Suprapubic skin (tissue), 4 donors: ENCODE data around the gene POLR3E. TPM values are rescaled to one million over a fixed set of nuclear protein-coding genes. Genes with fewer than 3 reads are reported as not detected.

Experiments used
- DNase-seq, 2 donors: peaks; one replicate each; pipeline ENCODE4 v3.0.0-alpha.2; 2019; ENCODE audit warnings: low spot score in 2 of 2
- H3K27ac ChIP-seq: fragments of 200-600 bp; sonication (generic); one replicate; pipeline ENCODE4 v1.5.1; 2019
- H3K27me3 ChIP-seq: fragments of 200-600 bp; sonication (generic); one replicate; pipeline ENCODE4 v1.5.1; 2019
- H3K36me3 ChIP-seq: fragments of 200-600 bp; sonication (generic); one replicate; pipeline ENCODE4 v1.5.1; 2019
- H3K4me1 ChIP-seq: fragments of 200-600 bp; sonication (generic); one replicate; pipeline ENCODE4 v1.5.1; 2019
- H3K4me3 ChIP-seq: fragments of 200-600 bp; sonication (generic); one replicate; pipeline ENCODE4 v1.5.1; 2019; ENCODE audit warnings: mild to moderate bottlenecking
- H3K9me3 ChIP-seq: fragments of 200-600 bp; sonication (generic); one replicate; pipeline ENCODE4 v1.5.1; 2019
- CTCF ChIP-seq, 2 donors: fragments of 200-600 bp in 1 of 2; fragments of 450-650 bp in 1 of 2; sonication (generic) in 1 of 2; IDR thresholded peaks; one replicate each; pipeline ENCODE4 v1.5.1; 2016 to 2019; ENCODE audit warnings: antibody characterized with exemption in 2 of 2, mild to moderate bottlenecking in 1 of 2, moderate library complexity in 1 of 2
- EP300 ChIP-seq: sonication (generic); formaldehyde crosslinking; IDR thresholded peaks from one replicate; pipeline ENCODE4 v1.6.1; 2017; ENCODE audit warnings: antibody characterized with exemption
- POLR2A ChIP-seq, 2 donors: fragments of 450-650 bp; IDR thresholded peaks; one replicate each; pipeline ENCODE4 v1.6.1; 2017; ENCODE audit warnings: antibody characterized with exemption in 2 of 2, mild to moderate bottlenecking in 2 of 2, moderate library complexity in 2 of 2
- POLR2AphosphoS5 ChIP-seq, 3 donors: sonication (generic); formaldehyde crosslinking; IDR thresholded peaks; one replicate each; pipeline ENCODE4 v1.6.1; 2017; ENCODE audit warnings: antibody characterized with exemption in 3 of 3
- WGBS: methylation state at CpG from one replicate; pipeline ENCODE4 v1.1.5; 2018; 5-methylcytosine and 5-hydroxymethylcytosine counted together
- total RNA-seq, 4 donors: library from RNA; depleted of rRNA; stranded (reverse); fragments of >200 nt; gene quantifications; one replicate each; pipeline ENCODE4 v1.1.0, GENCODE V29; 2016

POLR3E gene
- total RNA-seq, 4 donors from 2014 or later, result 63.3 to 116 (median 89.0) TPM

GRCh38 chr16:22324787-22325597 is 27.8 kb downstream of the POLR3E start:
- H3K9me3 ChIP-seq, result no peaks in the 10 kb centered on the region
- H3K36me3 ChIP-seq, result peaks cover 86% of the 10 kb centered on the region
- DNase-seq, result no peak
- no peak overlapping the region for H3K4me3 ChIP-seq
- 82% methylated on average over 10 of the region's 19 CpGs for WGBS
- TF ChIP-seq POLR2AphosphoS5 (IDR thresholded peaks at IDR 0.05) (no peak), POLR2A (IDR thresholded peaks at IDR 0.05) (no peak)
- no peaks in the 10 kb centered on the region for H3K27me3 ChIP-seq
- H3K4me1 ChIP-seq, result no peaks in the 10 kb centered on the region
- H3K27ac ChIP-seq, result no peak overlapping the region

GRCh38 chr16:22325598-22326368 is 28.6 kb downstream of the POLR3E start:
- Histone ChIP-seq H3K4me3 (no peak overlapping the region), H3K4me1 (no peaks in the 10 kb centered on the region), H3K9me3 (no peaks in the 10 kb centered on the region), H3K36me3 (peaks cover 82% of the 10 kb centered on the region), H3K27me3 (no peaks in the 10 kb centered on the region), H3K27ac (no peak overlapping the region)
- 93% methylated on average over 29 of the region's 46 CpGs for WGBS
- no peak for DNase-seq
- TF ChIP-seq CTCF (IDR thresholded peaks at IDR 0.05) (no peak), POLR2AphosphoS5 (IDR thresholded peaks at IDR 0.05) (no peak), POLR2A (IDR thresholded peaks at IDR 0.05) (no peak), EP300 (no peak)

- H3K36me3 ChIP-seq, result peaks cover 84% of the 10 kb centered on the region
- WGBS, result 82% methylated on average over 4 of the region's 4 CpGs
- no peak for DNase-seq
- no peaks in the 10 kb centered on the region for H3K9me3 ChIP-seq
- no peak overlapping the region for H3K4me3 ChIP-seq
- no peak for TF ChIP-seq POLR2AphosphoS5 (IDR thresholded peaks at IDR 0.05)
- no peak for TF ChIP-seq EP300
- TF ChIP-seq CTCF (IDR thresholded peaks at IDR 0.05), result no peak
- no peak for TF ChIP-seq POLR2A (IDR thresholded peaks at IDR 0.05)
- no peaks in the 10 kb centered on the region for H3K27me3 ChIP-seq
- no peak overlapping the region for H3K27ac ChIP-seq
- H3K4me1 ChIP-seq, result no peaks in the 10 kb centered on the region
These were observed 29.1 kb downstream of the POLR3E start for GRCh38 chr16:22326369-22326652.

- no peak for DNase-seq
- no peak for TF ChIP-seq EP300
- Histone ChIP-seq H3K36me3 (peaks cover 89% of the 10 kb centered on the region), H3K27ac (no peak overlapping the region), H3K27me3 (no peaks in the 10 kb centered on the region), H3K9me3 (no peaks in the 10 kb centered on the region), H3K4me1 (no peaks in the 10 kb centered on the region), H3K4me3 (no peak overlapping the region)
- 87% methylated on average over 10 of the region's 13 CpGs for WGBS
These were observed 29.7 kb downstream of the POLR3E start for GRCh38 chr16:22326771-22327445.

- no peak overlapping the region for H3K4me3 ChIP-seq
- peaks cover 89% of the 10 kb centered on the region for H3K36me3 ChIP-seq
- no peaks in the 10 kb centered on the region for H3K27me3 ChIP-seq
- no peaks in the 10 kb centered on the region for H3K4me1 ChIP-seq
- H3K27ac ChIP-seq, result no peak overlapping the region
- no peaks in the 10 kb centered on the region for H3K9me3 ChIP-seq
- WGBS, result 87% methylated on average over 5 of the region's 6 CpGs
- no peak for DNase-seq
- TF ChIP-seq EP300 (no peak), POLR2AphosphoS5 (IDR thresholded peaks at IDR 0.05) (no peak), CTCF (IDR thresholded peaks at IDR 0.05) (no peak), POLR2A (IDR thresholded peaks at IDR 0.05) (no peak)
These were observed 30.2 kb downstream of the POLR3E start for GRCh38 chr16:22327446-22327775.

GRCh38 chr16:22328081-22328725 is 31.0 kb downstream of the POLR3E start:
- H3K36me3 ChIP-seq, result peaks cover 89% of the 10 kb centered on the region
- DNase-seq, result no peak

More at GRCh38 chr16:22328081-22328725, 31.0 kb downstream of the POLR3E start:
- H3K27ac ChIP-seq, result no peak overlapping the region
- no peaks in the 10 kb centered on the region for H3K27me3 ChIP-seq
- H3K9me3 ChIP-seq, result no peaks in the 10 kb centered on the region
- no peak for TF ChIP-seq EP300
- TF ChIP-seq POLR2AphosphoS5 (IDR thresholded peaks at IDR 0.05), result no peak
- no peak for TF ChIP-seq POLR2A (IDR thresholded peaks at IDR 0.05)
- TF ChIP-seq CTCF (IDR thresholded peaks at IDR 0.05), result no peak
- 73% methylated on average over 8 of the region's 10 CpGs for WGBS
- no peak overlapping the region for H3K4me3 ChIP-seq
- no peaks in the 10 kb centered on the region for H3K4me1 ChIP-seq
